ENCODE measurements around the gene RAB11FIP3.
A peak's percentile ranks its signal among the peaks of the same experiment; 100 is the strongest.

The RAB11FIP3 gene

GRCh38 chr16:526181-527014, 100.9 kb downstream of the RAB11FIP3 start:
- H3K9ac ChIP-seq (ENCODE audit: low read length), result peak overlapping the region; percentile 93
- H3K4me2 ChIP-seq (ENCODE audit: low read length), result peak overlapping the region; percentile 100
- H2AFZ ChIP-seq (ENCODE audit: low read depth, low read length), result no peak overlapping the region
- H3K79me2 ChIP-seq (ENCODE audit: low read length), result peaks cover 54% of the 10 kb centered on the region
- peak overlapping the region; percentile 93 for H3K4me3 ChIP-seq (ENCODE audit: low read length)
- H3K4me1 ChIP-seq (ENCODE audit: low read length), result peaks cover 28% of the 10 kb centered on the region
- peaks cover 12% of the 10 kb centered on the region for H3K36me3 ChIP-seq (replicated peaks; ENCODE audit: low read depth, low read length)
- H3K9me3 ChIP-seq (ENCODE audit: insufficient read depth, low read length), result no peaks in the 10 kb centered on the region
- no peaks in the 10 kb centered on the region for H3K27me3 ChIP-seq (ENCODE audit: low read depth, low read length)
- H3K27ac ChIP-seq (ENCODE audit: low read length), result peak overlapping the region; percentile 93
- TF ChIP-seq EZH2phosphoT487 (IDR thresholded peaks at IDR 0.05; ENCODE audit: low read depth) (no peak), CTCF (IDR thresholded peaks at IDR 0.05; ENCODE audit: low read depth, low read length) (no peak)
- peaks cover 21% of the 10 kb centered on the region for H4K20me1 ChIP-seq (ENCODE audit: insufficient read depth, low read length)

- peaks cover 12% of the 10 kb centered on the region for H3K36me3 ChIP-seq (replicated peaks; ENCODE audit: low read depth, low read length)
- H3K4me3 ChIP-seq (ENCODE audit: low read length), result peak within 1 kb of the TSS; percentile 96
- no peak within 1 kb of the TSS for H2AFZ ChIP-seq (ENCODE audit: low read depth, low read length)
- no peaks in the 10 kb centered on the region for H3K27me3 ChIP-seq (ENCODE audit: low read depth, low read length)
- TF ChIP-seq EZH2phosphoT487 (IDR thresholded peaks at IDR 0.05; ENCODE audit: low read depth) (no peak), CTCF (IDR thresholded peaks at IDR 0.05; ENCODE audit: low read depth, low read length) (no peak)
- peak within 1 kb of the TSS; percentile 93 for H3K27ac ChIP-seq (ENCODE audit: low read length)
- H3K4me2 ChIP-seq (ENCODE audit: low read length), result peak within 1 kb of the TSS; percentile 100
- H4K20me1 ChIP-seq (ENCODE audit: insufficient read depth, low read length), result peaks cover 21% of the 10 kb centered on the region
- peaks cover 28% of the 10 kb centered on the region for H3K4me1 ChIP-seq (ENCODE audit: low read length)
- no peaks in the 10 kb centered on the region for H3K9me3 ChIP-seq (ENCODE audit: insufficient read depth, low read length)
- H3K9ac ChIP-seq (ENCODE audit: low read length), result peak within 1 kb of the TSS; percentile 93
- H3K79me2 ChIP-seq (ENCODE audit: low read length), result peaks cover 63% of the 10 kb centered on the region
Observed at GRCh38 chr16:527015-527903, 101.8 kb downstream of the RAB11FIP3 start, which contains the start of gene CAPN15. CAPN15 (plus strand) TSS chr16:527712; CDS start chr16:546839, 19,127 bp downstream.

- peaks cover 25% of the 10 kb centered on the region for H4K20me1 ChIP-seq (ENCODE audit: insufficient read depth, low read length)
Observed at GRCh38 chr16:528111-529011, 102.9 kb downstream of the RAB11FIP3 start.

More at GRCh38 chr16:528111-529011, 102.9 kb downstream of the RAB11FIP3 start:
- Histone ChIP-seq H3K36me3 (replicated peaks; ENCODE audit: low read depth, low read length) (peaks cover 12% of the 10 kb centered on the region), H3K9ac (ENCODE audit: low read length) (peak overlapping the region; percentile 92), H3K27me3 (ENCODE audit: low read depth, low read length) (no peaks in the 10 kb centered on the region), H3K4me2 (ENCODE audit: low read length) (peak overlapping the region; percentile 88), H3K9me3 (ENCODE audit: insufficient read depth, low read length) (no peaks in the 10 kb centered on the region), H3K4me3 (ENCODE audit: low read length) (peak overlapping the region; percentile 96), H3K4me1 (ENCODE audit: low read length) (peaks cover 28% of the 10 kb centered on the region), H3K79me2 (ENCODE audit: low read length) (peaks cover 74% of the 10 kb centered on the region), H3K27ac (ENCODE audit: low read length) (peak overlapping the region; percentile 53), H2AFZ (ENCODE audit: low read depth, low read length) (no peak overlapping the region)
- no peak for TF ChIP-seq EZH2phosphoT487 (IDR thresholded peaks at IDR 0.05; ENCODE audit: low read depth)
- no peak for TF ChIP-seq CTCF (IDR thresholded peaks at IDR 0.05; ENCODE audit: low read depth, low read length)
